Neural cell (in vitro differentiated cells): ENCODE data around the gene PRR36. TPM values are rescaled to one million over a fixed set of nuclear protein-coding genes. Genes with fewer than 3 reads are reported as not detected.
A peak's percentile ranks its signal among the peaks of the same experiment; 100 is the strongest.

Experiments
- H2AFZ ChIP-seq: fragments of 200-600, 300-800 bp; sonication (generic), shearing (Covaris generic); 2 replicates; pipeline ENCODE4 v1.6.0; 2014; ENCODE audit warnings: low read depth, mild to moderate bottlenecking, antibody characterized with exemption, low read length, moderate library complexity
- H3F3A ChIP-seq: fragments of 200-600 bp; shearing (Covaris generic); 2 replicates; pipeline ENCODE4 v1.6.1; 2016; ENCODE audit warnings: mild to moderate bottlenecking, moderate library complexity, mixed read lengths, antibody characterized with exemption, low read length; ENCODE audit not compliant: insufficient read depth, poor library complexity, severe bottlenecking
- H3K27ac ChIP-seq: fragments of 200-600, 300-800 bp; sonication (generic), shearing (Covaris generic); 2 replicates; pipeline ENCODE4 v1.5.1; 2014; ENCODE audit warnings: mild to moderate bottlenecking, low read length, moderate library complexity
- H3K27me3 ChIP-seq: fragments of 300-800, 200-600 bp; sonication (generic), shearing (Covaris generic); 2 replicates; pipeline ENCODE4 v1.6.0; 2014; ENCODE audit warnings: mild to moderate bottlenecking, low read depth, low read length, moderate library complexity; ENCODE audit not compliant: insufficient read depth
- H3K36me3 ChIP-seq: fragments of 300-800, 200-600 bp; sonication (generic), shearing (Covaris generic); 2 replicates; pipeline ENCODE4 v1.5.1; 2014; ENCODE audit warnings: mild to moderate bottlenecking, antibody characterized with exemption, low read length, moderate library complexity; ENCODE audit not compliant: insufficient read depth
- H3K4me2 ChIP-seq: fragments of 300-800, 200-600 bp; sonication (generic), shearing (Covaris generic); 2 replicates; pipeline ENCODE4 v1.6.0; 2014; ENCODE audit warnings: mild to moderate bottlenecking, low read length
- H3K4me3 ChIP-seq: fragments of 300-800, 200-600 bp; sonication (generic), shearing (Covaris generic); 2 replicates; pipeline ENCODE4 v1.5.1; 2014; ENCODE audit warnings: mild to moderate bottlenecking, low read length, moderate library complexity
- H3K79me2 ChIP-seq: fragments of 200-600 bp; shearing (Covaris generic); replicated peaks from 2 replicates; pipeline ENCODE4 v1.6.0; 2014; ENCODE audit warnings: mild to moderate bottlenecking, low read length, moderate library complexity; ENCODE audit not compliant: insufficient read depth
- H3K9ac ChIP-seq: fragments of 300-800, 200-600 bp; sonication (generic), shearing (Covaris generic); 2 replicates; pipeline ENCODE4 v1.6.1; 2016; ENCODE audit warnings: mild to moderate bottlenecking, low read length, mixed read lengths
- H3K9me2 ChIP-seq: fragments of 200-600 bp; shearing (Covaris generic); 2 replicates; pipeline ENCODE4 v1.6.1; 2016; ENCODE audit warnings: mild to moderate bottlenecking, low read length, mixed read lengths; ENCODE audit not compliant: insufficient read depth
- H3K9me3 ChIP-seq: fragments of 200-600, 300-800 bp; sonication (generic), shearing (Covaris generic); 2 replicates; pipeline ENCODE4 v1.6.1; 2016; ENCODE audit warnings: mild to moderate bottlenecking, mixed run types, low read length, moderate library complexity, mixed read lengths
- H4K20me1 ChIP-seq: fragments of 200-600 bp; shearing (Covaris generic); 2 replicates; pipeline ENCODE4 v1.6.1; 2016; ENCODE audit warnings: mild to moderate bottlenecking, mixed run types; ENCODE audit not compliant: insufficient read depth
- EP300 ChIP-seq: fragments of 450-650 bp; conservative IDR thresholded peaks from 2 replicates; pipeline ENCODE4 v1.6.1; 2014; ENCODE audit warnings: antibody characterized with exemption, mild to moderate bottlenecking, moderate library complexity; ENCODE audit not compliant: poor library complexity, severe bottlenecking
- EZH2 ChIP-seq: fragments of 200-600, 300-800 bp; shearing (Covaris generic), sonication (generic); IDR thresholded peaks from 2 replicates; pipeline ENCODE4 v1.6.1; 2014; ENCODE audit warnings: antibody characterized with exemption, low read length, borderline replicate concordance, mild to moderate bottlenecking; ENCODE audit not compliant: insufficient read depth, poor library complexity, severe bottlenecking
- MXI1 ChIP-seq: fragments of 450-650 bp; conservative IDR thresholded peaks from 2 replicates; pipeline ENCODE4 v1.6.1; 2014; ENCODE audit warnings: antibody characterized with exemption, mild to moderate bottlenecking; ENCODE audit not compliant: poor library complexity, severe bottlenecking
- POLR2AphosphoS5 ChIP-seq: IDR thresholded peaks from 2 replicates; pipeline ENCODE4 v1.6.1; 2012
- RAD21 ChIP-seq: fragments of 450-650 bp; conservative IDR thresholded peaks from 2 replicates; pipeline ENCODE4 v1.6.1; 2014; ENCODE audit warnings: antibody characterized with exemption, mild to moderate bottlenecking, moderate library complexity
- REST ChIP-seq: IDR thresholded peaks from 2 replicates; pipeline ENCODE4 v1.6.1; 2012; ENCODE audit warnings: borderline replicate concordance
- SMC3 ChIP-seq: fragments of 450-650 bp; conservative IDR thresholded peaks from 2 replicates; pipeline ENCODE4 v1.6.1; 2014; ENCODE audit warnings: antibody characterized with exemption, mild to moderate bottlenecking, moderate library complexity; ENCODE audit not compliant: poor library complexity
- TAF1 ChIP-seq: IDR thresholded peaks from 2 replicates; pipeline ENCODE4 v1.6.1; 2012; ENCODE audit warnings: low read depth
- polyA plus RNA-seq: library from polyadenylated mRNA; depleted of rRNA; stranded (reverse); fragments of >200 nt; gene quantifications from 2 replicates; pipeline ENCODE4 v1.2.3, GENCODE V29; 2014
- TF ChIP-seq, protein P1 (sequence below): fragments of 450-650 bp; IDR thresholded peaks from 2 replicates; pipeline ENCODE4 v1.5.1; 2014; ENCODE audit warnings: antibody characterized with exemption, mild to moderate bottlenecking, moderate library complexity; ENCODE audit not compliant: poor library complexity, severe bottlenecking

The PRR36 gene
- polyA plus RNA-seq, 1 donor from 2014 or later = 2.5 TPM

DNA sequence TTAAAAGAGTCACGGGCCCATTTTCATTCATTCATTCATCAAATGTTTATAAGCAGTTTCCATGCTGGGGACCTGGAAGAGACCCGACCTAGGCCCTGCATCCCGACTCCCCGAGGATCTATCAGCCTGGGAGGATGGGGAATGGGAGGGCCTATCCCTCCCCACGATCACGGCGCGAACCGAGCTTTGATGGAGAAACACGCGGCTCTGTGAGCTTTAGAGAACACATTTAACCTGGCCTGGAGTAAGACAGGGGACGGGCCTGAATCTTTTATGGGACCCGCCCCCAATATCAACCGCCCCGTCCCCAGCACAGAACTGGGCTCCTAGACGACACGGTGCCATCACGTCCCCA is 45.0 kb downstream of the PRR36 start:
- peak overlapping the region; percentile 33 for H3K9ac ChIP-seq
- no peaks in the 10 kb centered on the region for H4K20me1 ChIP-seq
- H3K9me2 ChIP-seq = no peaks in the 10 kb centered on the region
- H3K36me3 ChIP-seq = no peaks in the 10 kb centered on the region
- H3F3A ChIP-seq = no peaks in the 10 kb centered on the region
- no peak for TF ChIP-seq TAF1
- TF ChIP-seq EP300 = no peak
- TF ChIP-seq, protein P1, sequence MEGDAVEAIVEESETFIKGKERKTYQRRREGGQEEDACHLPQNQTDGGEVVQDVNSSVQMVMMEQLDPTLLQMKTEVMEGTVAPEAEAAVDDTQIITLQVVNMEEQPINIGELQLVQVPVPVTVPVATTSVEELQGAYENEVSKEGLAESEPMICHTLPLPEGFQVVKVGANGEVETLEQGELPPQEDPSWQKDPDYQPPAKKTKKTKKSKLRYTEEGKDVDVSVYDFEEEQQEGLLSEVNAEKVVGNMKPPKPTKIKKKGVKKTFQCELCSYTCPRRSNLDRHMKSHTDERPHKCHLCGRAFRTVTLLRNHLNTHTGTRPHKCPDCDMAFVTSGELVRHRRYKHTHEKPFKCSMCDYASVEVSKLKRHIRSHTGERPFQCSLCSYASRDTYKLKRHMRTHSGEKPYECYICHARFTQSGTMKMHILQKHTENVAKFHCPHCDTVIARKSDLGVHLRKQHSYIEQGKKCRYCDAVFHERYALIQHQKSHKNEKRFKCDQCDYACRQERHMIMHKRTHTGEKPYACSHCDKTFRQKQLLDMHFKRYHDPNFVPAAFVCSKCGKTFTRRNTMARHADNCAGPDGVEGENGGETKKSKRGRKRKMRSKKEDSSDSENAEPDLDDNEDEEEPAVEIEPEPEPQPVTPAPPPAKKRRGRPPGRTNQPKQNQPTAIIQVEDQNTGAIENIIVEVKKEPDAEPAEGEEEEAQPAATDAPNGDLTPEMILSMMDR = no peak
- no peak for TF ChIP-seq REST
- no peak for TF ChIP-seq RAD21
- TF ChIP-seq EZH2 = no peak
- TF ChIP-seq POLR2AphosphoS5 = no peak
- no peak for TF ChIP-seq MXI1
- TF ChIP-seq SMC3 = no peak
- H2AFZ ChIP-seq = no peak overlapping the region
- H3K27me3 ChIP-seq = no peaks in the 10 kb centered on the region
- no peaks in the 10 kb centered on the region for H3K9me3 ChIP-seq
- peaks cover 16% of the 10 kb centered on the region for H3K79me2 ChIP-seq
- peak overlapping the region; percentile 61 for H3K4me3 ChIP-seq
- H3K4me2 ChIP-seq = no peak overlapping the region
- peak overlapping the region; percentile 32 for H3K27ac ChIP-seq

- H3K36me3 ChIP-seq = no peaks in the 10 kb centered on the region
- no peak overlapping the region for H3K9ac ChIP-seq
- no peak for TF ChIP-seq REST
- no peak for TF ChIP-seq TAF1
- no peak for TF ChIP-seq RAD21
- TF ChIP-seq, protein P1 = no peak
- no peak for TF ChIP-seq EZH2
- TF ChIP-seq POLR2AphosphoS5 = no peak
- no peak for TF ChIP-seq SMC3
- no peak for TF ChIP-seq EP300
- TF ChIP-seq MXI1 = no peak
- H3F3A ChIP-seq = no peaks in the 10 kb centered on the region
- no peaks in the 10 kb centered on the region for H3K9me3 ChIP-seq
- H3K79me2 ChIP-seq = no peaks in the 10 kb centered on the region
- no peaks in the 10 kb centered on the region for H3K9me2 ChIP-seq
- no peaks in the 10 kb centered on the region for H4K20me1 ChIP-seq
- no peaks in the 10 kb centered on the region for H3K27me3 ChIP-seq
- H3K27ac ChIP-seq = no peak overlapping the region
- no peak overlapping the region for H2AFZ ChIP-seq
- H3K4me3 ChIP-seq = no peak overlapping the region
- H3K4me2 ChIP-seq = no peak overlapping the region
Observed at GRCh38 chr19:7823686-7824301, 50.4 kb downstream of the PRR36 start.
